GM12878 (cell line): ENCODE measurements around the gene FABP7. TPM values are rescaled to one million over a fixed set of nuclear protein-coding genes. Genes with fewer than 3 reads are reported as not detected.

ENCODE experiments used
- ATAC-seq: fragments of 200-7000 bp; cut with Tn5 transposase; 3 replicates; pipeline ENCODE4 v1.9.1; 2020; ENCODE audit warnings: mild to moderate bottlenecking, moderate library complexity
- BruUV-seq: library from RNA; stranded (reverse); fragments of 400-500 nt; replicated peaks from 2 replicates; lab custom pipeline; 2021; lab: Mats Ljungman, UMichigan
- CTCF ChIA-PET: fragments of 300-600 bp; sonication (Branson Sonifier 250); formaldehyde crosslinking; extraction: SDS; loops from one replicate; lab custom pipeline; 2021; ENCODE audit warnings: inconsistent platforms; lab: Yijun Ruan, JAX
- POLR2A ChIA-PET: fragments of 350-600 bp; formaldehyde crosslinking; extraction: SDS; loops from one replicate; lab custom pipeline; 2021; ENCODE audit warnings: inconsistent platforms; lab: Charles Lee
- RAD21 ChIA-PET: fragments of 300-600 bp; sonication (Branson Sonifier 250); formaldehyde crosslinking; loops from one replicate; lab custom pipeline; 2023; ENCODE audit warnings: antibody characterized with exemption; ENCODE audit not compliant: unreplicated experiment; lab: Charles Lee
- SMC1A ChIA-PET: fragments of 300-600 bp; sonication (Branson Sonifier 250); formaldehyde crosslinking; loops from one replicate; lab custom pipeline; 2023; ENCODE audit not compliant: unreplicated experiment, uncharacterized antibody; lab: Charles Lee
- DNase-seq: peaks from one replicate; pipeline ENCODE4 v3.0.0-alpha.2; 2011; ENCODE audit warnings: low read depth, low spot score
- FAIRE-seq: peaks from 3 replicates; lab custom pipeline; 2011; peaks lifted over from hg19 to GRCh38; lab: Jason Lieb, UNC
- H2AFZ ChIP-seq: 2 replicates; pipeline ENCODE4 v1.6.0; 2011; ENCODE audit warnings: low read depth, low read length, control low read depth; ENCODE audit not compliant: control insufficient read depth
- H3K27ac ChIP-seq: 2 replicates; pipeline ENCODE4 v1.5.1; 2011; ENCODE audit warnings: control low read depth; ENCODE audit not compliant: control insufficient read depth, insufficient read depth
- H3K27me3 ChIP-seq, 2 experiments: replicated peaks in 1 of 2; 2 replicates each; pipeline versions ENCODE4 v1.6.0 to v1.6.1; 2011; ENCODE audit warnings: low read length in 1 of 2; ENCODE audit not compliant: control insufficient read depth in 2 of 2, insufficient read depth in 2 of 2
- H3K36me3 ChIP-seq, 2 experiments: 2 replicates each; pipeline ENCODE4 v1.5.1; 2011; ENCODE audit warnings: low read length in 1 of 2; ENCODE audit not compliant: control insufficient read depth in 2 of 2, insufficient read depth in 2 of 2
- H3K4me1 ChIP-seq: 2 replicates; pipeline ENCODE4 v1.6.1; 2011; ENCODE audit warnings: mild to moderate bottlenecking, low read length, moderate library complexity, mixed read lengths; ENCODE audit not compliant: control insufficient read depth, insufficient read depth
- H3K4me2 ChIP-seq: 2 replicates; pipeline ENCODE4 v1.6.0; 2011; ENCODE audit warnings: control low read depth; ENCODE audit not compliant: control insufficient read depth, insufficient read depth
- H3K4me3 ChIP-seq: fragments of 200-600 bp; sonication (generic); 2 replicates; pipeline ENCODE4 v1.5.1; 2016
- H3K79me2 ChIP-seq: 2 replicates; pipeline ENCODE4 v1.6.0; 2011; ENCODE audit warnings: low read length; ENCODE audit not compliant: control insufficient read depth, insufficient read depth
- H3K9ac ChIP-seq: 2 replicates; pipeline ENCODE4 v1.8.0; 2011; ENCODE audit warnings: low read length, control low read depth, mixed read lengths; ENCODE audit not compliant: control insufficient read depth, insufficient read depth
- H3K9me3 ChIP-seq: replicated peaks from 3 replicates; pipeline ENCODE4 v1.5.1; 2011; ENCODE audit warnings: mild to moderate bottlenecking, low read length; ENCODE audit not compliant: control insufficient read depth, insufficient read depth
- H4K20me1 ChIP-seq: 2 replicates; pipeline ENCODE4 v1.6.0; 2011; ENCODE audit not compliant: control insufficient read depth, insufficient read depth
- BACH1 ChIP-seq: fragments of 450-650 bp; IDR thresholded peaks from 2 replicates; pipeline ENCODE4 v1.6.1; 2017; ENCODE audit warnings: mild to moderate bottlenecking, borderline replicate concordance
- CEBPZ ChIP-seq: fragments of 150-350 bp; IDR thresholded peaks from 2 replicates; pipeline ENCODE4 v1.6.1; 2016; ENCODE audit warnings: low read depth, low read length
- CREB1 ChIP-seq: IDR thresholded peaks from 2 replicates; pipeline ENCODE4 v1.6.1; 2012; ENCODE audit warnings: low read depth, mild to moderate bottlenecking, inconsistent platforms
- CREM ChIP-seq: IDR thresholded peaks from 2 replicates; pipeline ENCODE4 v1.6.1; 2014; ENCODE audit warnings: antibody characterized with exemption, low read depth
- ESRRA ChIP-seq: IDR thresholded peaks from 2 replicates; pipeline ENCODE4 v1.6.1; 2012; ENCODE audit warnings: mild to moderate bottlenecking, low read length, improper control_type of control experiment
- IKZF2 ChIP-seq, 2 experiments: fragments of 450-650 bp; IDR thresholded peaks; 2 replicates each; pipeline ENCODE4 v1.6.1; 2017; ENCODE audit warnings: mild to moderate bottlenecking in 2 of 2, moderate library complexity in 2 of 2
- IRF3 ChIP-seq: fragments of 450-650 bp; IDR thresholded peaks from 2 replicates; pipeline ENCODE4 v1.6.1; 2014; ENCODE audit warnings: mild to moderate bottlenecking
- MEF2B ChIP-seq: fragments of 450-650 bp; IDR thresholded peaks from 2 replicates; pipeline ENCODE4 v1.6.1; 2018; ENCODE audit warnings: mild to moderate bottlenecking, moderate library complexity; ENCODE audit not compliant: partially characterized antibody, poor library complexity, severe bottlenecking
- MYC ChIP-seq: IDR thresholded peaks from 2 replicates; pipeline ENCODE4 v1.6.1; 2011; ENCODE audit warnings: mild to moderate bottlenecking, low read length, moderate library complexity, inconsistent platforms; ENCODE audit not compliant: insufficient read depth, insufficient replicate concordance, insufficient read length, severe bottlenecking
- SKIL ChIP-seq: fragments of 450-650 bp; IDR thresholded peaks from 2 replicates; pipeline ENCODE4 v1.6.1; 2017; ENCODE audit warnings: mild to moderate bottlenecking, low read depth, inconsistent platforms; ENCODE audit not compliant: poor library complexity, severe bottlenecking
- STAT3 ChIP-seq: IDR thresholded peaks from 2 replicates; pipeline ENCODE4 v1.6.1; 2011; ENCODE audit warnings: low read depth, low read length, improper control_type of control experiment
- ZNF384 ChIP-seq: IDR thresholded peaks from 2 replicates; pipeline ENCODE4 v1.6.1; 2012; ENCODE audit warnings: low read depth, mild to moderate bottlenecking, low read length, improper control_type of control experiment, borderline replicate concordance
- WGBS: methylation state at CpG from one replicate; pipeline ENCODE4 v1.1.6; 2016; ENCODE audit warnings: low lambda C conversion rate; ENCODE audit not compliant: insufficient replicate concordance, insufficient coverage; ENCODE audit errors: missing lambda C conversion rate; 5-methylcytosine and 5-hydroxymethylcytosine counted together
- in situ Hi-C: fragments of 300-500 bp; cut with MboI; formaldehyde crosslinking; loops from 9 replicates; pipeline ENCODE4 v1.14.3; 2018; ENCODE audit warnings: mixed read lengths
- intact Hi-C: fragments of 100-400 bp; cut with micrococcal nuclease; formaldehyde crosslinking; loops from one replicate; pipeline ENCODE4 v1.14.2; 2022; ENCODE audit not compliant: unreplicated experiment
- polyA plus RNA-seq, 11 experiments: library from polyadenylated mRNA; depleted of rRNA in 4 of 11; unstranded in 6 of 11; stranded (reverse) in 5 of 11; fragments of >200 nt; fragmentation: Nextera tagmentation in 4 of 11; fragmentation: Illumina TruSeq in 1 of 11; extraction: Ambion mirVana in 4 of 11; extraction: Trizol in 1 of 11; gene quantifications; 1 replicate in 1 of 11; 2 replicates in 10 of 11; pipeline versions ENCODE4 v1.2.1 to v1.2.3, GENCODE V29; 2011 to 2016; ENCODE audit warnings: inconsistent platforms in 2 of 11, missing spikeins in 2 of 11, low read depth in 1 of 11
- total RNA-seq, 4 experiments: library from RNA; depleted of rRNA in 3 of 4; stranded (reverse); fragments of >200 nt in 3 of 4; fragmentation: Illumina TruSeq in 1 of 4; extraction: Trizol in 1 of 4; gene quantifications; 2 replicates each; pipeline versions ENCODE4 v1.2.1 to v1.2.3, GENCODE V29; 2013 to 2021

The FABP7 gene
- total and polyA plus RNA-seq, 10 of the 15 experiments (the other 5 are each of a cell fraction or from before 2014, with no cell fraction given): not detected

- Histone ChIP-seq H3K27me3 (no peaks in the 10 kb centered on the region), H2AFZ (no peak overlapping the region), H3K36me3 (no peaks in the 10 kb centered on the region), H3K9me3 (no peaks in the 10 kb centered on the region), H3K4me2 (no peak overlapping the region), H4K20me1 (no peaks in the 10 kb centered on the region), H3K4me1 (no peaks in the 10 kb centered on the region), H3K9ac (no peak overlapping the region), H3K27ac (no peak overlapping the region), H3K4me3 (no peak overlapping the region), H3K79me2 (no peaks in the 10 kb centered on the region)
- ChIA-PET SMC1A (interaction anchor here (0.7 to 1.4 kb wide), 2 partner anchors 56 to 208 kb away, joined by 3 read pairs; no protein-coding TSS in a partner anchor), CTCF (interaction anchor here (0.6 to 1.5 kb wide), 5 partner anchors 10 to 90 kb away, joined by 3 to 4 read pairs (median 4); partner anchors contain the start of gene SMPDL3A), RAD21 (interaction anchor here (0.8 to 1.5 kb wide), 4 partner anchors 10 to 59 kb away, joined by 3 to 5 read pairs (median 4); partner anchors contain the start of gene SMPDL3A), POLR2A (interaction anchor here (1.1 kb wide), 1 partner anchor 10 kb away, joined by 3 read pairs; the partner anchor contains the start of gene SMPDL3A)
- TF ChIP-seq CREM (no peak), BACH1 (no peak), ZNF384 (no peak), ESRRA (no peak), MYC (no peak), CEBPZ (no peak), IKZF2 (IDR thresholded peaks at IDR 0.05) (no peak), MEF2B (no peak), STAT3 (no peak), CREB1 (no peak), IRF3 (no peak), SKIL (no peak)
- FAIRE-seq: no peak
- intact Hi-C loops: no loop called here
- in situ Hi-C loops: no loop called here
- DNase-seq: no peak
- no TSS peak for BruUV-seq
- WGBS: 31% methylated on average over 12 of the region's 13 CpGs
- ATAC-seq: no peak
These were observed 393 bp upstream of the FABP7 start for GRCh38 chr6:122778985-122779661.
